HepG2 (cell line): Measurements from ENCODE around the gene NBPF4.

Experiments used
- ATF1 ChIP-seq: IDR thresholded peaks from 2 replicates; pipeline ENCODE4 v1.6.1; 2016; ENCODE audit warnings: mild to moderate bottlenecking, control low read depth
- CAMTA2 ChIP-seq: sonication (generic); formaldehyde crosslinking; IDR thresholded peaks from 2 replicates; pipeline ENCODE4 v1.4.0; 2020; ENCODE audit warnings: mild to moderate bottlenecking, missing genetic modification reagents, borderline replicate concordance
- CTCF ChIP-seq: sonication (generic); formaldehyde crosslinking; IDR thresholded peaks from 2 replicates; pipeline ENCODE4 v1.5.0; 2020; ENCODE audit warnings: mild to moderate bottlenecking, missing genetic modification reagents, moderate library complexity
- EP300 ChIP-seq, 3 experiments: sonication (generic) in 1 of 3; formaldehyde crosslinking in 1 of 3; IDR thresholded peaks; 2 replicates each; pipeline versions ENCODE4 v1.5.1 to v1.6.1; 2011 to 2020; ENCODE audit warnings: low read depth in 2 of 3, low read length in 2 of 3, borderline replicate concordance in 1 of 3, improper control_type of control experiment in 1 of 3, mild to moderate bottlenecking in 1 of 3, missing genetic modification reagents in 1 of 3, moderate library complexity in 1 of 3
- NPAS2 ChIP-seq: sonication (generic); formaldehyde crosslinking; IDR thresholded peaks from 2 replicates; pipeline ENCODE4 v1.8.0; 2022; ENCODE audit warnings: mild to moderate bottlenecking, missing genetic modification reagents, borderline replicate concordance
- POGK ChIP-seq: sonication (generic); formaldehyde crosslinking; conservative IDR thresholded peaks from 2 replicates; pipeline ENCODE4 v1.8.0; 2022; ENCODE audit warnings: mild to moderate bottlenecking, moderate library complexity, missing genetic modification reagents
- POLR2G ChIP-seq: fragments of 200-400 bp; formaldehyde crosslinking; IDR thresholded peaks from 2 replicates; pipeline ENCODE4 v1.6.1; 2018; ENCODE audit warnings: mild to moderate bottlenecking, low read depth, low read length, moderate library complexity
- SAFB2 ChIP-seq: sonication (generic); formaldehyde crosslinking; IDR thresholded peaks from 2 replicates; pipeline ENCODE4 v1.5.1; 2020; ENCODE audit warnings: missing genetic modification reagents, low read depth, mild to moderate bottlenecking, borderline replicate concordance
- USF2 ChIP-seq, 2 experiments: sonication (generic) in 1 of 2; formaldehyde crosslinking in 1 of 2; IDR thresholded peaks; 2 replicates each; pipeline versions ENCODE4 v1.5.1 to v1.6.1; 2011 to 2020; ENCODE audit warnings: borderline replicate concordance in 1 of 2, low read depth in 1 of 2, low read length in 1 of 2, mild to moderate bottlenecking in 1 of 2, missing genetic modification reagents in 1 of 2, moderate library complexity in 1 of 2
- ZNF143 ChIP-seq: sonication (generic); formaldehyde crosslinking; IDR thresholded peaks from 2 replicates; pipeline ENCODE4 v1.4.0; 2020; ENCODE audit warnings: missing genetic modification reagents

- TF ChIP-seq POGK (CRISPR knock-in tag) (no peak), CAMTA2 (CRISPR knock-in tag) (no peak), CTCF (CRISPR knock-in tag) (no peak), SAFB2 (no peak), ZNF143 (CRISPR knock-in tag) (no peak), NPAS2 (CRISPR knock-in tag) (no peak), POLR2G (no peak), USF2 (IDR thresholded peaks at IDR 0.05; ENCODE audit: low read depth, low read length) (no peak), USF2 (CRISPR knock-in tag; IDR thresholded peaks at IDR 0.05; ENCODE audit: borderline replicate concordance) (no peak), ATF1 (no peak), EP300 (IDR thresholded peaks at IDR 0.05; ENCODE audit: low read depth in 2 of 2, low read length in 2 of 2) (no peak), EP300 (CRISPR knock-in tag; IDR thresholded peaks at IDR 0.05; ENCODE audit: borderline replicate concordance) (no peak)
Observed at GRCh38 chr1:108190001-108190634, 53.8 kb downstream of the NBPF4 start.
